H1 (cell line): ENCODE measurements around the gene RIPPLY2. TPM values are rescaled to one million over a fixed set of nuclear protein-coding genes. Genes with fewer than 3 reads are reported as not detected.

Source experiments
- CTCF ChIA-PET: fragments of 300-600 bp; sonication (Branson Sonifier 250); formaldehyde crosslinking; loops from one replicate; lab custom pipeline; 2021; ENCODE audit not compliant: partially characterized antibody; lab: Charles Lee
- POLR2A ChIA-PET: fragments of 300-600 bp; sonication (Branson Sonifier 250); formaldehyde crosslinking; loops from one replicate; lab custom pipeline; 2021; ENCODE audit warnings: inconsistent platforms; ENCODE audit not compliant: partially characterized antibody; lab: Charles Lee
- DNase-seq, 2 experiments: peaks; one replicate each; pipeline versions ENCODE4 v3.0.0 to v3.0.0-alpha.2; 2010 to 2022; ENCODE audit warnings: low spot score in 2 of 2, low read depth in 1 of 2, mixed read lengths in 1 of 2
- FAIRE-seq: peaks from 2 replicates; lab custom pipeline; 2011; peaks lifted over from hg19 to GRCh38; lab: Jason Lieb, UNC
- H2AFZ ChIP-seq: 2 replicates; pipeline ENCODE4 v1.8.1; 2012; ENCODE audit warnings: low read length, inconsistent platforms
- H2AK5ac ChIP-seq: 2 replicates; pipeline ENCODE4 v1.6.1; 2013; ENCODE audit warnings: low read depth, low read length
- H2BK120ac ChIP-seq: replicated peaks from 2 replicates; pipeline ENCODE3; 2013; ENCODE audit warnings: low read depth, low read length, inconsistent platforms
- H2BK12ac ChIP-seq: 2 replicates; pipeline ENCODE4 v1.6.1; 2013; ENCODE audit warnings: low read depth, low read length
- H2BK15ac ChIP-seq: 2 replicates; pipeline ENCODE4 v1.6.1; 2013; ENCODE audit warnings: low read length
- H2BK20ac ChIP-seq: 2 replicates; pipeline ENCODE4 v1.6.1; 2013; ENCODE audit warnings: low read length
- H2BK5ac ChIP-seq: 2 replicates; pipeline ENCODE4 v1.6.1; 2013; ENCODE audit warnings: low read depth, low read length
- H3K14ac ChIP-seq: 2 replicates; pipeline ENCODE4 v1.6.1; 2013; ENCODE audit warnings: inconsistent platforms; ENCODE audit not compliant: insufficient read length
- H3K18ac ChIP-seq: 2 replicates; pipeline ENCODE4 v1.6.1; 2013; ENCODE audit warnings: low read length; ENCODE audit errors: extremely low read depth
- H3K23ac ChIP-seq: 2 replicates; pipeline ENCODE4 v1.6.1; 2013; ENCODE audit warnings: inconsistent platforms; ENCODE audit not compliant: insufficient read length
- H3K23me2 ChIP-seq: 2 replicates; pipeline ENCODE4 v1.6.1; 2013; ENCODE audit warnings: low read depth, low read length
- H3K27ac ChIP-seq: 2 replicates; pipeline ENCODE4 v1.6.1; 2011; ENCODE audit warnings: low read depth, low read length, inconsistent platforms
- H3K27me3 ChIP-seq, 4 experiments: replicated peaks in 1 of 4; 1 replicate in 1 of 4; 2 replicates in 3 of 4; pipeline versions ENCODE4 v1.6.1 to v1.8.1; 2011 to 2013; ENCODE audit warnings: low read length in 3 of 4, mild to moderate bottlenecking in 3 of 4, inconsistent platforms in 2 of 4, mixed read lengths in 2 of 4, moderate library complexity in 1 of 4; ENCODE audit not compliant: control insufficient read depth in 3 of 4, insufficient read depth in 3 of 4; ENCODE audit errors: extremely low read depth in 1 of 4
- H3K36me3 ChIP-seq, 4 experiments: 2 replicates each; pipeline versions ENCODE4 v1.6.1 to v1.8.1; 2011 to 2013; ENCODE audit warnings: mild to moderate bottlenecking in 4 of 4, low read length in 3 of 4, moderate library complexity in 2 of 4, control low read depth in 1 of 4, inconsistent platforms in 1 of 4; ENCODE audit not compliant: insufficient read depth in 4 of 4, control insufficient read depth in 2 of 4
- H3K4ac ChIP-seq: replicated peaks from 2 replicates; pipeline ENCODE3; 2013; ENCODE audit warnings: low read length, low read depth, mixed read lengths, inconsistent platforms; ENCODE audit not compliant: insufficient read length
- H3K4me1 ChIP-seq, 4 experiments: replicated peaks in 1 of 4; 1 replicate in 1 of 4; 2 replicates in 3 of 4; pipeline versions ENCODE4 v1.6.1 to v1.8.1; 2011 to 2013; ENCODE audit warnings: low read length in 3 of 4, inconsistent platforms in 2 of 4, mixed read lengths in 1 of 4; ENCODE audit not compliant: insufficient read depth in 4 of 4, control insufficient read depth in 3 of 4
- H3K4me2 ChIP-seq, 2 experiments: 2 replicates each; pipeline versions ENCODE4 v1.6.1 to v1.8.1; 2011 to 2013; ENCODE audit warnings: low read depth in 2 of 2, low read length in 2 of 2, control low read depth in 1 of 2, inconsistent platforms in 1 of 2, mild to moderate bottlenecking in 1 of 2; ENCODE audit not compliant: insufficient read depth in 1 of 2
- H3K4me3 ChIP-seq, 4 experiments: fragments of 200-600, 300-600 bp in 1 of 4; sonication (generic), shearing (Covaris generic), sonication (Bioruptor Twin) in 1 of 4; 2 replicates each; pipeline versions ENCODE4 v1.5.1 to v1.8.1; 2011 to 2016; ENCODE audit warnings: low read length in 4 of 4, low read depth in 3 of 4, control low read depth in 2 of 4, inconsistent platforms in 2 of 4, mild to moderate bottlenecking in 2 of 4, mixed read lengths in 1 of 4, moderate library complexity in 1 of 4; ENCODE audit not compliant: insufficient read depth in 2 of 4; ENCODE audit errors: extremely low read depth in 1 of 4
- H3K56ac ChIP-seq: replicated peaks from 2 replicates; pipeline ENCODE3; 2013; ENCODE audit warnings: low read depth, mild to moderate bottlenecking, mixed read lengths, low read length, inconsistent platforms; ENCODE audit not compliant: insufficient read length
- H3K79me1 ChIP-seq: 2 replicates; pipeline ENCODE4 v1.6.1; 2013; ENCODE audit warnings: low read depth, low read length, control low read depth
- H3K79me2 ChIP-seq, 2 experiments: 2 replicates each; pipeline versions ENCODE4 v1.6.1 to v1.8.1; 2012 to 2013; ENCODE audit warnings: low read length in 2 of 2, mild to moderate bottlenecking in 2 of 2, inconsistent platforms in 1 of 2; ENCODE audit not compliant: insufficient read depth in 2 of 2, control insufficient read depth in 1 of 2
- H3K9ac ChIP-seq, 4 experiments: replicated peaks in 1 of 4; 1 replicate in 1 of 4; 2 replicates in 3 of 4; pipeline versions ENCODE4 v1.6.1 to v1.8.1; 2011 to 2013; ENCODE audit warnings: low read depth in 3 of 4, low read length in 3 of 4, control low read depth in 2 of 4, mild to moderate bottlenecking in 2 of 4, moderate library complexity in 2 of 4, inconsistent platforms in 1 of 4; ENCODE audit errors: extremely low read depth in 1 of 4
- H3K9me3 ChIP-seq, 2 experiments: 2 replicates each; pipeline versions ENCODE4 v1.6.1 to v1.8.1; 2012 to 2013; ENCODE audit warnings: mild to moderate bottlenecking in 2 of 2, moderate library complexity in 2 of 2, control low read depth in 1 of 2, inconsistent platforms in 1 of 2, low read depth in 1 of 2, low read length in 1 of 2, mixed read lengths in 1 of 2; ENCODE audit not compliant: insufficient read depth in 2 of 2
- H4K20me1 ChIP-seq, 2 experiments: replicated peaks in 1 of 2; 2 replicates each; pipeline versions ENCODE3 to v1.8.1; 2011 to 2013; ENCODE audit warnings: inconsistent platforms in 2 of 2, low read length in 2 of 2, mild to moderate bottlenecking in 1 of 2; ENCODE audit not compliant: insufficient read depth in 2 of 2, control insufficient read depth in 1 of 2
- H4K5ac ChIP-seq: 2 replicates; pipeline ENCODE4 v1.6.1; 2013; ENCODE audit warnings: low read length, low read depth, mixed read lengths, inconsistent platforms; ENCODE audit not compliant: insufficient read length
- H4K8ac ChIP-seq: 2 replicates; pipeline ENCODE4 v1.8.0; 2013; ENCODE audit warnings: mild to moderate bottlenecking, moderate library complexity, low read length, inconsistent platforms; ENCODE audit not compliant: insufficient read depth; ENCODE audit errors: extremely low read depth
- H4K91ac ChIP-seq: replicated peaks from 2 replicates; pipeline ENCODE3; 2013; ENCODE audit warnings: low read length, mixed read lengths, inconsistent platforms; ENCODE audit not compliant: insufficient read length
- BACH1 ChIP-seq: IDR thresholded peaks from 2 replicates; pipeline ENCODE4 v1.6.1; 2012; ENCODE audit warnings: low read length, improper control_type of control experiment
- BRCA1 ChIP-seq: IDR thresholded peaks from 2 replicates; pipeline ENCODE4 v1.6.1; 2012; ENCODE audit warnings: low read depth, low read length, improper control_type of control experiment
- CREB1 ChIP-seq: IDR thresholded peaks from 2 replicates; pipeline ENCODE4 v1.6.1; 2012; ENCODE audit warnings: inconsistent platforms
- CTCF ChIP-seq, 3 experiments: IDR thresholded peaks; 1 replicate in 2 of 3; 2 replicates in 1 of 3; pipeline versions ENCODE4 v1.5.1 to v1.6.1; 2011; ENCODE audit warnings: low read length in 3 of 3, mild to moderate bottlenecking in 3 of 3, inconsistent platforms in 2 of 3, low read depth in 1 of 3, moderate library complexity in 1 of 3; ENCODE audit not compliant: insufficient read depth in 1 of 3; ENCODE audit errors: control extremely low read depth in 1 of 3
- FOSL1 ChIP-seq: IDR thresholded peaks from 2 replicates; pipeline ENCODE4 v1.6.1; 2011; ENCODE audit warnings: mild to moderate bottlenecking, low read depth, low read length, moderate library complexity; ENCODE audit not compliant: insufficient read depth
- GABPA ChIP-seq: IDR thresholded peaks from 2 replicates; pipeline ENCODE4 v1.6.1; 2011; ENCODE audit warnings: mild to moderate bottlenecking, low read length, moderate library complexity, borderline replicate concordance; ENCODE audit not compliant: insufficient read depth
- GTF2F1 ChIP-seq: IDR thresholded peaks from 2 replicates; pipeline ENCODE4 v1.6.1; 2012; ENCODE audit warnings: low read depth, low read length, improper control_type of control experiment, borderline replicate concordance
- KDM4A ChIP-seq: IDR thresholded peaks from one replicate; pipeline ENCODE4 v1.7.1; 2012; ENCODE audit warnings: low read depth, mild to moderate bottlenecking, moderate library complexity, low read length, inconsistent platforms; ENCODE audit not compliant: severe bottlenecking
- POLR2AphosphoS5 ChIP-seq: IDR thresholded peaks from 2 replicates; pipeline ENCODE4 v1.6.1; 2011; ENCODE audit warnings: low read depth, low read length
- RXRA ChIP-seq: IDR thresholded peaks from 2 replicates; pipeline ENCODE4 v1.6.1; 2011; ENCODE audit warnings: low read depth, mild to moderate bottlenecking, low read length, moderate library complexity; ENCODE audit not compliant: insufficient read depth
- SAP30 ChIP-seq: fragments of 300-600 bp; sonication (generic); IDR thresholded peaks from 2 replicates; pipeline ENCODE4 v1.7.1; 2012; ENCODE audit warnings: low read length, moderate library complexity, mild to moderate bottlenecking, inconsistent platforms; ENCODE audit not compliant: insufficient read depth, insufficient replicate concordance
- SP1 ChIP-seq: IDR thresholded peaks from 2 replicates; pipeline ENCODE4 v1.6.1; 2011; ENCODE audit warnings: low read depth, low read length
- TAF7 ChIP-seq: optimal IDR thresholded peaks from 2 replicates; pipeline ENCODE3; 2011; ENCODE audit warnings: low read depth, mild to moderate bottlenecking, inconsistent platforms, low read length, moderate library complexity, borderline replicate concordance
- TCF12 ChIP-seq: IDR thresholded peaks from 2 replicates; pipeline ENCODE4 v1.6.1; 2011; ENCODE audit warnings: low read depth, mild to moderate bottlenecking, low read length
- polyA plus RNA-seq, 7 experiments: library from polyadenylated mRNA; depleted of rRNA in 3 of 7; stranded (reverse) in 5 of 7; unstranded in 2 of 7; fragments of >200 nt in 5 of 7; fragments of 200-250 nt in 2 of 7; gene quantifications; 1 replicate in 5 of 7; 2 replicates in 1 of 7; 4 replicates in 1 of 7; pipeline versions ENCODE4 v1.2.1 to v1.2.3, GENCODE V29; 2011 to 2013; ENCODE audit warnings: missing spikeins in 2 of 7, mixed read lengths in 2 of 7
- total RNA-seq: library from RNA; stranded (reverse); fragmentation: NEBNext Ultra II Directional; extraction: Animal tissue kit (Norgen Biotek cat#: 25700); gene quantifications from 2 replicates; pipeline ENCODE4 v1.2.1, GENCODE V29; 2021

Gene RIPPLY2
- total and polyA plus RNA-seq, 2 of the 8 experiments (the other 6 are each of a cell fraction or from before 2014, with no cell fraction given), result 0.74 to 1.5 TPM

GRCh38 chr6:83847179-83847578, 6.0 kb upstream of the RIPPLY2 start:
- no peaks in the 10 kb centered on the region for H3K4me1 ChIP-seq
- no peak overlapping the region for H3K4me2 ChIP-seq
- H2AFZ ChIP-seq, result no peak overlapping the region
- H3K9me3 ChIP-seq, result no peaks in the 10 kb centered on the region
- no peak overlapping the region for H3K4ac ChIP-seq
- no peak overlapping the region for H3K18ac ChIP-seq
- H4K8ac ChIP-seq, result no peak overlapping the region
- no peak overlapping the region for H3K56ac ChIP-seq
- H3K9ac ChIP-seq, result no peak overlapping the region
- no peaks in the 10 kb centered on the region for H3K27me3 ChIP-seq
- H3K79me1 ChIP-seq, result no peaks in the 10 kb centered on the region
- no peak overlapping the region for H3K27ac ChIP-seq
- H3K36me3 ChIP-seq, result no peaks in the 10 kb centered on the region
- H3K79me2 ChIP-seq, result no peaks in the 10 kb centered on the region
- no peak overlapping the region for H2AK5ac ChIP-seq
- CTCF ChIA-PET, result interaction anchor here (0.8 kb wide), 1 partner anchor 380 kb away, joined by 3 read pairs; the partner anchor contains the start of gene CEP162
- no peak overlapping the region for H2BK5ac ChIP-seq
- no peak overlapping the region for H2BK12ac ChIP-seq
- no peak overlapping the region for H2BK120ac ChIP-seq
- H2BK15ac ChIP-seq, result no peak overlapping the region
- POLR2A ChIA-PET, result no interaction called here
- DNase-seq, result no peak
- H3K23ac ChIP-seq, result no peak overlapping the region
- no peaks in the 10 kb centered on the region for H3K23me2 ChIP-seq
- H4K91ac ChIP-seq, result no peak overlapping the region
- H3K4me3 ChIP-seq, result no peak overlapping the region
- H2BK20ac ChIP-seq, result no peak overlapping the region
- no peaks in the 10 kb centered on the region for H4K20me1 ChIP-seq
- FAIRE-seq, result no peak
- no peak overlapping the region for H4K5ac ChIP-seq
- H3K14ac ChIP-seq, result no peak overlapping the region
- no peak for TF ChIP-seq SP1
- TF ChIP-seq KDM4A, result no peak
- no peak for TF ChIP-seq BACH1
- no peak for TF ChIP-seq TCF12
- TF ChIP-seq CREB1, result no peak
- TF ChIP-seq GTF2F1, result no peak
- no peak for TF ChIP-seq BRCA1
- TF ChIP-seq GABPA, result no peak
- TF ChIP-seq POLR2AphosphoS5, result no peak
- TF ChIP-seq FOSL1, result no peak
- no peak for TF ChIP-seq TAF7
- TF ChIP-seq CTCF (IDR thresholded peaks at IDR 0.05; ENCODE audit: control extremely low read depth in 1 of 3, insufficient read depth in 1 of 3, low read depth in 1 of 3, low read length in 3 of 3), result no peak
- TF ChIP-seq RXRA, result no peak
- no peak for TF ChIP-seq SAP30
